Upper lobe of left lung (tissue), 6 donors: ENCODE data around the gene PCCA. TPM values are rescaled to one million over a fixed set of nuclear protein-coding genes. Genes with fewer than 3 reads are reported as not detected.
"Not testable (repeated sequence)": the region's sequence is repeated elsewhere in the genome, so short reads cannot be mapped to it uniquely, and the experiment has no call there.

Experiments
- ATAC-seq, 2 donors: fragments of 200-7000 bp; cut with Tn5 transposase; one replicate each; pipeline ENCODE4 v1.9.1; 2022; ENCODE audit warnings: mild to moderate bottlenecking in 2 of 2, moderate library complexity in 2 of 2; ENCODE audit not compliant: low FRiP score in 2 of 2
- DNase-seq, 2 donors: peaks; one replicate each; pipeline ENCODE4 v3.0.0-alpha.2; 2019 to 2020
- H3K27ac ChIP-seq, 4 donors: fragments of 200-600 bp; sonication (generic); one replicate each; pipeline ENCODE4 v1.5.1; 2016 to 2019
- H3K27me3 ChIP-seq, 4 donors: fragments of 200-600 bp; sonication (generic); one replicate each; pipeline ENCODE4 v1.5.1; 2017 to 2019
- H3K36me3 ChIP-seq, 4 donors: fragments of 200-600 bp; sonication (generic); one replicate each; pipeline ENCODE4 v1.5.1; 2016 to 2019
- H3K4me1 ChIP-seq, 4 donors: fragments of 200-600 bp; sonication (generic); one replicate each; pipeline ENCODE4 v1.5.1; 2018 to 2019
- H3K4me3 ChIP-seq, 4 donors: fragments of 200-600 bp; sonication (generic); one replicate each; pipeline ENCODE4 v1.5.1; 2017 to 2019; ENCODE audit warnings: mild to moderate bottlenecking in 2 of 4, moderate library complexity in 1 of 4
- H3K9me3 ChIP-seq, 4 donors: fragments of 200-600 bp; sonication (generic); one replicate each; pipeline ENCODE4 v1.5.1; 2018 to 2019
- CTCF ChIP-seq, 6 experiments: fragments of 450-650 bp in 4 of 6; fragments of 200-600 bp in 2 of 6; sonication (generic) in 2 of 6; IDR thresholded peaks; one replicate each; pipeline ENCODE4 v1.5.1; 2016 to 2019; ENCODE audit warnings: antibody characterized with exemption in 6 of 6
- EP300 ChIP-seq, 4 donors: sonication (generic); formaldehyde crosslinking; IDR thresholded peaks; one replicate each; pipeline ENCODE4 v1.5.1; 2017; ENCODE audit warnings: antibody characterized with exemption in 4 of 4, control low read depth in 2 of 4
- POLR2A ChIP-seq, 4 donors: fragments of 450-650 bp; IDR thresholded peaks; one replicate each; pipeline ENCODE4 v1.5.1; 2016 to 2017; ENCODE audit warnings: antibody characterized with exemption in 4 of 4, mild to moderate bottlenecking in 2 of 4
- POLR2AphosphoS5 ChIP-seq, 2 donors: sonication (generic); formaldehyde crosslinking; IDR thresholded peaks; one replicate each; pipeline ENCODE4 v1.5.1; 2017; ENCODE audit warnings: antibody characterized with exemption in 2 of 2
- WGBS, 2 donors: methylation state at CpG; one replicate each; pipeline ENCODE4 v1.1.5; 2017 to 2018; 5-methylcytosine and 5-hydroxymethylcytosine counted together
- total RNA-seq, 6 donors: library from RNA; depleted of rRNA in 4 of 6; stranded (reverse); fragments of >200 nt in 4 of 6; gene quantifications; one replicate each; pipeline versions ENCODE4 v1.1.0 to v1.2.1, GENCODE V29; 2016 to 2021
- donor health status: DM: no; HTN: no; CAD: no; lungs with moderate emphysema.
- donor health status: DM: no; HTN: yes; CAD: no; lungs with severe emphysema.

PCCA gene
- total RNA-seq, 6 donors from 2014 or later = 23.1 to 43.4 (median 30.0) TPM

DNA sequence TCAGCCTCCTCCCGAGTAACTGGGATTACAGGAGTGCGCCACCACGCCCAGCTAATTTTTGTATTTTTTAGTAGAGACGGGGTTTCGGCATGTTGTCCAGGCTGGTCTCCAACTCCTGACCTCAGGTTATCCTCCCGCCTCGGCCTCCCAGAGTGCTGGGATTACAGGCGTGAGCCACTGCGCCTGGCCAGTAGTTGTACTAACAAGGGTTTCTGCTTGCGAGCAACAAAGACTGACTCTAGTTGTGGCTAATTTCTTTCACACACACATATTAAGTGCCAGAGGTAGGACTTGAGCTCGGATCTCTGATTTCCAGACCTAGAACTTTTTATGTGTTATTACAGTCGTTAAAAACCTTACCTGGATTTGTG, 635 bp upstream of the PCCA start:
- Histone ChIP-seq H3K4me1 (peaks cover 22 to 26% (median 24%) of the 10 kb centered on the region in 4 donors), H3K9me3 (no peaks in the 10 kb centered on the region), H3K27ac (peak overlapping the region in 3 of 4 donors; percentile 59 to 87 (median 81)), H3K27me3 (no peaks in the 10 kb centered on the region), H3K4me3 (peak overlapping the region; percentile 67 to 97 (median 76)), H3K36me3 (no peaks in the 10 kb centered on the region)
- 50 to 57% methylated on average over 12 of the region's 12 CpGs for WGBS, 2 donors
- TF ChIP-seq CTCF (IDR thresholded peaks at IDR 0.05) = no peak
- TF ChIP-seq POLR2AphosphoS5 (IDR thresholded peaks at IDR 0.05) = no peak
- TF ChIP-seq EP300 (IDR thresholded peaks at IDR 0.05) = no peak
- ATAC-seq (no peak), DNase-seq (no peak)

DNA sequence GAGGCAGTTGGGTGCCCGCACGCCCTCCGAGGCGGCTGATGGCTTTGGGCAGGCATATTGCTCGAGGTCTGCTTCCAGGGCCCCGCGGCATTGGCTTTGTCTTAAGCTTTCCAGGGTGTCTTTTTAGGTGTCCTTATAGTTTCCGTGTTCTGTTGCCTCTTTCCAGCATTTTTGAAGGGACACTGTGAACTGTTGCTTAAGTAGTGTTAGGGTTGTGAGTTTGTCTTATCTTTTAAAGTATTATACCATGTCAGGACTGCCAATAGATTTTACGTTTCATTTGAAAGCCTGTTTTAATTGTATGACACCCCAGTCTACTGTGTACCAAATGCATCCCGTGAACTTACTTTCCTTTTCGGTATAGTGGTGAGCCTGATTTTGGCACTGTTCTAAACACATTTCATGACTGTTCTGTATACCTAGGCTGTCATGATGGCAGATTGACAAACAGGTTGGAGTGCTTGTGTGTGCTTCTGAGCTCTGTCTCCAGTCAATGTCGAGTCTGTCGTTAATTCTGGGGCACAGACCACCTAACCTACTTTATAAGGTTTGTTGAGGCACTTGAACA, 656 bp downstream of the PCCA start:
- H3K4me3 ChIP-seq = peak overlapping the region; percentile 67 to 97 (median 76)
- no peak for DNase-seq
- no peaks in the 10 kb centered on the region for H3K27me3 ChIP-seq
- no peak for TF ChIP-seq POLR2AphosphoS5 (IDR thresholded peaks at IDR 0.05)
- TF ChIP-seq EP300 (IDR thresholded peaks at IDR 0.05) = no peak
- no peak for TF ChIP-seq POLR2A (IDR thresholded peaks at IDR 0.05)
- TF ChIP-seq CTCF (IDR thresholded peaks at IDR 0.05) = no peak
- H3K36me3 ChIP-seq = no peaks in the 10 kb centered on the region
- peak in 1 of 2 donors; percentile 24 for ATAC-seq
- H3K4me1 ChIP-seq = peaks cover 22 to 26% (median 24%) of the 10 kb centered on the region in 4 donors
- no peaks in the 10 kb centered on the region for H3K9me3 ChIP-seq
- peak overlapping the region; percentile 59 to 87 (median 72) for H3K27ac ChIP-seq
- 1 to 2% methylated on average over 11 to 13 of the region's 13 CpGs for WGBS, 2 donors

- Histone ChIP-seq H3K27me3 (no peaks in the 10 kb centered on the region), H3K9me3 (no peaks in the 10 kb centered on the region), H3K27ac (no peak overlapping the region), H3K36me3 (no peaks in the 10 kb centered on the region), H3K4me1 (peaks cover 22 to 26% (median 24%) of the 10 kb centered on the region in 4 donors), H3K4me3 (no peak overlapping the region)
- DNase-seq (no peak), ATAC-seq (no peak)
- WGBS, 2 donors = 93 to 95% methylated on average over 1 of the region's 1 CpG
- TF ChIP-seq EP300 (IDR thresholded peaks at IDR 0.05) (no peak), POLR2A (IDR thresholded peaks at IDR 0.05) (no peak), POLR2AphosphoS5 (IDR thresholded peaks at IDR 0.05) (no peak), CTCF (IDR thresholded peaks at IDR 0.05) (no peak)
These were observed 2.0 kb downstream of the PCCA start for GRCh38 chr13:100090861-100091260.

GRCh38 chr13:100091391-100091790, 2.5 kb downstream of the PCCA start:
- no peaks in the 10 kb centered on the region for H3K27me3 ChIP-seq
- H3K4me3 ChIP-seq = no peak overlapping the region
- DNase-seq = no peak
- TF ChIP-seq POLR2A (IDR thresholded peaks at IDR 0.05) = no peak
- no peak for TF ChIP-seq CTCF (IDR thresholded peaks at IDR 0.05)
- TF ChIP-seq EP300 (IDR thresholded peaks at IDR 0.05) = no peak
- TF ChIP-seq POLR2AphosphoS5 (IDR thresholded peaks at IDR 0.05) = no peak
- no peaks in the 10 kb centered on the region for H3K36me3 ChIP-seq
- WGBS, 2 donors = 86 to 87% methylated on average over 2 of the region's 2 CpGs
- no peak overlapping the region for H3K27ac ChIP-seq
- no peaks in the 10 kb centered on the region for H3K9me3 ChIP-seq
- peaks cover 22 to 26% (median 24%) of the 10 kb centered on the region in 4 donors for H3K4me1 ChIP-seq
- no peak for ATAC-seq

- H3K36me3 ChIP-seq, H3K4me3 ChIP-seq, ATAC-seq, H3K27ac ChIP-seq, H3K27me3 ChIP-seq, H3K9me3 ChIP-seq, DNase-seq: not testable (repeated sequence)
- WGBS, 2 donors = 100% methylated on average over 2 of the region's 2 CpGs
- H3K4me1 ChIP-seq = peaks cover 22 to 26% (median 24%) of the 10 kb centered on the region in 4 donors
These were observed 3.4 kb downstream of the PCCA start for GRCh38 chr13:100092273-100092672.
